HPDE6-E6E7 (cell line): ENCODE results near the gene CDON.

Source experiments
- DNase-seq: peaks from one replicate; pipeline ENCODE4 v3.0.0; 2011; ENCODE audit warnings: missing footprints; ENCODE audit errors: extremely low spot score

CDON gene

GRCh38 chr11:126062679-126063506 lies at the start of gene CDON:
CDON (minus strand) TSS chr11:126062866; CDS start chr11:126023476, 39,390 bp downstream.
- peak; percentile 100 for DNase-seq

DNA sequence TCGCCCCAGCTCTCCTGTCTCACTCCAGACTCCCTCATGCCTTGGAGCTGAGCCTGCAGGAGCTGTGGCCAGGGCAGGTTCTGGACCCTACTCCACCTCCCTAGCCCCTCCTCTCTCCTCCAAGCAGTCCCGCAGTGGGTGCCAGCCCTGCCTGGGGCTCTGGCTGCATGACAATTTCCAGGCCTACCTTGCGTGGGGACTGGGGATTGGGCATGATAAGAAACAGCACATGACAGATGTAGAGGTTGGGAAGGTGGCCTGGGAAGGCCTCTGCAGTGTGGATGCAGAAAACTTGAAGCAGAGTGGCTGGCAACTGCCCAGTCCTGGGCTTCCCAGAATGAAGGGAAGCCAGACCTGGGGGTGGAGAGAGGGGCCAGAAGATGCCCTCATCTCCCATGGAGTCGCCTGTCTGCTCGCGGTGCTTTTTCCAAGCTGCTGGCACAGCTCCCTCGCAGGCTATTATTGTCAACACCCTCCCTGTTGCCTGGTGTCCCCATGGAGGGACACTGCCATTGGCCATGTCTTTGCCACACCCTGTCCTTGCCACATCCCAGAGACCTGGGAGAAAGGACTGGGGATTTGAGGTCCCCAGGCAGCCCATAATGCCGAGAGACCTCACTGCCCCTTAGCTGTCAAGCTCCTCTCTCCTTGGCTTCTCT lies 48.9 kb upstream of the CDON start:
- no peak for DNase-seq

DNA sequence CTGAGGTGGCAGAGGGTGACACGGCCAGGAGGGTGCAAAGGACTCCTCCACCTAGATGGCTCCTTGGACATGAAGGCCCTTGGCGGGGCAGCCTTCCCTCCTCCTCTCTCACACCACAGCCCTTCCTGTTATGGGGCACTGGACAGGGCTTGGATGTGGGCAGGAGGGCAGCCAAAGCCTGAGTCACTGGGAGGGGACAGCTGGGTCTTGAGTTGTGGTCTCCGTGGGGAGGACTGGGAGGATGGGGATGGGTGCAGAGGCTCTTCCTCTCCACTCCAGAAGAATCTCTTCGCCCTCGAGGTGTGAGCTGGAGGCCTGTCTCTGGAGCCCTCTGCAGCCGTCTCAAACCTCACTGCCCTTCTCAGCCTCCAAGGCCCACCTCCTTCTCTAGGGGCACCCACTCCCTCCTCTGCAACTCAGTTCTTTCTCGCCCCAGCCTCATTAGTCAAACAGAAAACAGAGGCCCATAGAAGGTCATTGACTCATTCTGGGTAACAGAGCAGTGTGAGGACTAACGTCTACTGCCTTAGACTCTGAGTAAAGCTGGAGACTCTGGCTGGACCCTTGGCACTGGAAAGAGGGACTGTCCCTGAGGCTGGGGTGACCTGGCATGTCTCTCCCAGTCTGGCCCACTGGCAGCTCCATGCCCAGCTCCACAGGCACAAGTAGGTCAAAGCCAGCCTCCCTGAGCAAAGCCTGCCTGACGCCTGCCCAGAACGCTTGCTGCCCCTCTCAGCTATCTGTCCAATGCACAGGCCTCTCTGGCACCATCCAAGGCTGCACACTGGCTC lies 47.5 kb upstream of the CDON start:
- no peak for DNase-seq

DNA sequence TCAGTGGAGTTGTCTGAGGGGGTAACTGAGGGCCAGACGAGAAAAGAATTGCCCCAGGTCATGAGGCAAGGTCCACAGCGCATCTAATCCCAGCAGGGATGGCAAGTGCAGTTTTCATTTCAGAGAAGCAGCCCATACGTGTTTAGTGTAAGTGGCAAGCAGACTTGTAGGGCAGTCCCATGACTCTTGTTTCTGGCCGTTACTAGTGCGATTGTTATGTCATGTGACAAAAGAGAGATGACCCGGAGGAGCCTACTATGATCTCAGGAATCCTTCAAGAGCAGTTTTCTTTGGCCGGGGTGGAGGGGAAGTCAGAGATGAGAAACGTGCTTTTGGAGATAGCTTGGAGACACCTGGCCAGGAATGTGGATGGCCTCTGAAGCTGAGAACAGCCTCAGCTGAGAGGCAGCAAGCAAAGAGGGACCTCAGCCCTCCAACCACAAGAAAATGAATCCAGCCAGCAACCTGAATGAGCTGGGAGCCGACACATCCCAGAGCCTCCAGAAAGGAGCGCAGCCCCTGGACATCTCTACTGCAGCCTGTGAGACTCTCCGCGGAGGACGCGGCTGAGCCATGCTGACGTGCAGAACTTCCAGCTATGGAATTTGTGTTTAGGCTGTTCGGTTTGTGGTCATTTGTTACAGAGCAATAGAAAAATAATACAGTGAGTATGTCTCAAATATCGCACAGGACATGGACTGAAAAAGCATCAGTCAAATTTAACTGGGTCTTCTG lies 44.1 kb upstream of the CDON start:
- no peak for DNase-seq

GRCh38 chr11:126105748-126106080 lies 43.0 kb upstream of the CDON start:
- no peak for DNase-seq

GRCh38 chr11:126105022-126105747 lies 42.5 kb upstream of the CDON start:
- DNase-seq: no peak

DNA sequence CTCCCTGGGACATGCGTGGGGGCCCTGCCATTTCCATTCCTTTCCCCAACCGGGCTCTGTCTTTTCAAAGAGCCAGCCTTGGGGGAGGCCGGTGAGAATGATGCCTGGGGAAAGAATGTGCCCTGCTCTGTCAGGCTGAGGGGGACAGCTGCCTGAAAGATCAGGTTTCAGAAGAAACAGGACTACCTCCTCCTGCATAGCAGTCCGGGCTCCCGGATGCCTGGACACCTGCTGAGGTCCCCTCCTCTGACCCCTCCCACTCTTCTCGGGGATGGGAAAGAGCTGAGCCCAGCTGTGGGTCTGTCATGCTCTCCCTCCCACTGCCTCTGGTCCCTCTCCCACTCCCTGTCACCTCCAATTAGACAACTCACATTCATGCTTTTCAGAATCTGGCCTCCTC lies 41.8 kb upstream of the CDON start:
- DNase-seq: no peak

DNA sequence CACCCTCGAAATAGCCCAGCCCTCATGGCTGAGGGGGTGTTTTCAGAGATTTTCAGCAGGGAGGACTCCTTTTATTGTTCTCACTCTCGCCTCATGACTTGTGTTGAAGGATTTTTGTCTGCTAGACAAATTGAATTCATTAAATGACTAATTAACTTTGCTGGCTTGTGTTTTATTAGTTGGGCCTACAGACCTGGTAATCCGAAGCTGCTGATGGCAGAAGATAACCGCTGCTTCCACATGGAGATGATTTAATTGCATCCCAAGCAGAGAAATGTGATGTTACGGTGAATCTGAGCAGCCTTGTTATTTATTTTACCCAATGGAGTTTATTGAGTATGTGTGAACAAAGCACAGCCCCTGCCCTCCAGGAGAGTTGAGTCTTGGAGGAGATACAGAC lies 40.5 kb upstream of the CDON start:
- DNase-seq: no peak

DNA sequence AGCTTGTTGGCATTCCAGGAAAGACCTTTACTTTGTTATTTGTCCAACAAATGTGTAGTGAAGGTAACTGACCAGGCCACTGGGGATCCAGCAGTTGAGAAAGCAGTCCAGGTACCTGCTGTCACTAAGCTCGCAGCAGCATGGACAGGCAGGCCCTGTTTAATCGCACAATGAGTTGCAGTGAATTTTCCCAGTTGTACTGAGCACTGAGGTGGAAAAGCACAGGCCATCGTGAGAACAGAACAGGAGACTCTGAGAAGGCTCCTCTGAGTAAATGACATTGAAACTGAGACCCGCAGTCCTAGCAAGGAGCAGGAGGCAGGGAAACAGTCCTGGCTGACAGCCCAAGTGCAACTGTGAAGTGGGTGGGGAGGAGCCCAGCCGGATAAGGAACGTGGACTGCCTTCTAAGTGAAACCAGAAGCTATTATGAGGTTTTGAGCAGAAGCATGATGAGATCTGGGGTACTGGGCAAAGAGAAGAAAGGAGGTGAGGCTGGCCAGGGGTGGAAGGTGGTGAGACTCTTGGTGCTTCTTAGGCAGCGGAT lies 39.8 kb upstream of the CDON start:
- no peak for DNase-seq

DNA sequence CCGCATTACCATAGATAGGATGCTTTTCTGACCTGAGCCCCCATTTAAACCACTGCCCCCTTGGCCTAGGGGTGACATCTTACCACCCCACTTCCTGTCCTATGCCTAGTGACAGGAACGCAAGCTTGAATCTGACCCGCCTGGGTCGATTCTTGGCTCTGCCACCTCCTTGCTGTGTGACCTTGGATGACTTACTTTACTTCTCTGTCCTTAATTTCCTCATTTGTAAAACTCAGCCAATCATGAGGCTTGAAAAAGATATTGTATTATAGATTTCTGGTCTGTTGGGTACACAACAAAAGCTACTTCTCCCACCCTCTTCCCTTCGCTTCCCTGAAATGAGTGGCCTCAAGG lies 39.2 kb upstream of the CDON start:
- DNase-seq: no peak

GRCh38 chr11:126101251-126101929 lies 38.7 kb upstream of the CDON start:
- no peak for DNase-seq

- DNase-seq: no peak
Measured at GRCh38 chr11:126100716-126101115, 38.0 kb upstream of the CDON start.

GRCh38 chr11:126098204-126098769 lies 35.6 kb upstream of the CDON start:
- DNase-seq: no peak

GRCh38 chr11:126095745-126096144 lies 33.1 kb upstream of the CDON start:
- no peak for DNase-seq

DNA sequence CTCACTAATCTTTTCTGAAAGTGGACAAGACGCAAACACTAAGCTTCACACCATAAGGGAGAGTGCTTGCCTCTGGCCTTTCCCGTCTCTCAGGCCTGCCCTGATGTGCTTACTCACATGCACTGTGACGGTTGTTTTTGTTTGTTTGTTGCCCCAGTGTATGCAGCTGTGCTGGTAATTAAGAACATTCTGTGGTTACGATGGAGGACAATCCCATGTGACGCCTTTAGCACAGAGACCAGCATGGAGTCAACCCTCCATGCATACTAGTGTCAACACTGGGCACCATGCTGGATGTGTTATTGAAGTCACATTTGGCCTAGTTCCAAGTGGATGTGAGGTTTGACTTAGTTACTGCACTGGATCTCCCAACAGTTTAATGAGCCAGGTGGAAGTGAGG lies 27.8 kb upstream of the CDON start:
- DNase-seq: no peak

- no peak for DNase-seq
Measured at GRCh38 chr11:126088999-126089398, 26.3 kb upstream of the CDON start.

DNA sequence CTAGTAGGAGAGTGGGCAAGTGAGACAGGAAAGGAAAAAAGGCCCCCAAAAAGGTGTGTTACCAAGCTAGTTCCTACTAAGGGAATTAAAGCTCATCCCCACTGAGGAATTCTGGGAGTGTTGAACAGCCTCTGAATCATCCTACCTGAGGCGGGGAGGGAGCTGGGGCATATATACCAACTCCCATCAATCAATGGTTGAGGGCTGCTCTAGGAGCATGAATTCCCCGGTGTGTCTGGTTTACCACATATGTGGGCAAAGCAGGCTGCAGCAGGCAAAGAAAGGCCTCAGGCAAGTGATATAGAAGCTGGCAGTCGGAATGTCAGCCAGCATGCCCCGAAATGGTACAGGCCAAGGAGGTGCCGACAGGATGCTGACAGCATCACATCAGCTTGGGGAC lies 23.6 kb upstream of the CDON start:
- DNase-seq: no peak

- no peak for DNase-seq
Measured at GRCh38 chr11:126084608-126084912, 21.9 kb upstream of the CDON start.

DNA sequence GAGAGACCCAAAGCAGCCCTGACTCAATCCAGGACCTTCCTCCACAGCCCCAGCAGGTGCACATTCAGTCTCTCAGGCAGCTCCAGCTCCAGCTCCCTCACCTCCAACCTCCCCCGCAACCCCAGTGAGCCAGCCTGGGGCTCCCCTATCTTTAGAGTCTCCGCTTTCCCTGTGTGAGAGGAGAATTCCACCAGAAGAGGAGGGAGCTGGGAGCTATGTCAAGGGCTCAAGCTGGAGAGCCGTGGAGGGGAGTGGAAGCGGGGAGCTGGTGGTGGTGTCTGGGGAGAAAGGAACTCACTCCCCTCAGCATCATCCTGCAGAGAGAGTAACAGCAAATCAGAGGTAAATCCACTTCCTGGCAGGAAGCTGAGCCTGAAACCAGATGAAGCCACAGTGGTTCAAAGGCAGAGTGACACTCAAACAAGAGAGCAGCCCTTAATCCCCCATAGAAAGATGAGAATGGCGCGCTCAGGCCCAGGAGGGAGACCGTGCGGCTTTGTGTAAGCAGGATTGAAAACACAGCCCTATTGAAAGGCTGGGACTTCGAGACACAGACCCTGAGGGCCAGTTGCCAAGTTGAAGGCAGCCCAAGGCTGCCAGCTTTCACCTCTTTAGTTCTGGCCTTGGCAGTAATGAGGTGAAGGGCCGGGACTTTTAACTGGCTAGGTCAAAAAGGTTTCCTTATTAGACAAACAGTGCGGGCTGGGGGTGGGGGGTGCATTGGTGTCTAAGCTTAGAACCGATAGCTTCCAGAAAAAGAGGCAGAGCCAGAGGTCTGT lies 21.4 kb upstream of the CDON start:
- DNase-seq: no peak
